ENCODE data around the gene URAD. TPM values are rescaled to one million over a fixed set of nuclear protein-coding genes. Genes with fewer than 3 reads are reported as not detected.
A peak's percentile ranks its signal among the peaks of the same experiment; 100 is the strongest.

The URAD gene
- total RNA-seq, 1 donor from 2014 or later = not detected

DNA sequence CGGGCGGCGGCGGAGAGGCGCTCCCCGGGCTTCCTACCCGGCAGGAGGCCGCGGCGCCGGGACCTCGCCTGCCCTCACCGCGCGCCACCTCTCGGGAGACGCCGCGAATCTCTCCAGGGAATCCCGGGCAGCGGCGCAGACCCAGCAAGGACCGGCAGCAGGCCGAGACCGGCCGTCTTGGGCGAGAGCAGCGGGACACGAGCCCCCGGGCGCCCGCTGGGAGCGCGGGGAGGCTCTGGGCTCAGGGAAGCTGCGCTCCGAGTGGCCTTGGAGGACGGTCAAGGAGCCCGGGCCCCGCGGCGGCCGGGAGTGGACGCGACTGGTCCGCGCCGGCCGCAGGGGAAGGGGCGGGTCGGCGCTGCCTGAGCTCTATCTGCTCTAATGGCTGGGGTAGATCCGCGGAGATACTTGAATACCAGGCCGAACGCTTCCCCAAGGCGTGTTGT is 34.1 kb downstream of the URAD start:
- ATAC-seq = peak; percentile 15

DNA sequence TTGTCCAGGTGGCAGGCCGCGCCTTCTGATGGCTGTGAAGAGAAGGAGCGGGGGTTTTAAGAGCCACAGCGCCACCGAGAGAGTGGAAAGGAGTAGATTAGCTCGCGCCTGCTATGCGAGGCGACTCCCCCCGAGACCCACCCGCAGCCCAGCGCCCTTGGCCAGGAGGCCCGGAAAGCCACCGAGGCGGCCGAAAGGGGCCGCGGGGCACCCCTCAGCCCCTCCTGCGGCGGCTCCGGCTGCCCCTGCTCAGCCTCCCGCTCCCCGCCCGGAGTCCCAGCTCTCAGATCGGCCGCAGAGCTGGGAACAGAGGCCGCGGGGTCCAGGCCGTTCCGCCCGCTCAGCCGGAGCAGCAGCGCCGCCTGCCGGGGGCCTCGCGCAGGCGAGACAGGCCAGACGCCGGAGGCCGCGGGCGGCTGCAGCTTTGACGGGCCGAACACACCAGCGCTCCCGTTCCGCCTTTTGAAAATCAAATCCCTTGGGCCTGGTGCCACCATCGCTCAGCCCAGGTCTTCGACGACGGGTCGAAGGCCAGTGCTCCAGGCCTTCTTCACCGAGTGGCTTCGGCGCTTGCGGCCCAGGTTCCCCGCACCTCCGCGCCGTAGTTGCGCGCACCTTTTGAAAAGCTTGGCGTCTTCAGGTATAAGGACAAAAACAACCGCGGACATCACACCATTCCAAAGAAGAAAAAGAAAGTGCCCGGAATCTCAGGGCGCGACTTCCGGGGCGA is 34.7 kb downstream of the URAD start:
- ATAC-seq = peak; percentile 87

DNA sequence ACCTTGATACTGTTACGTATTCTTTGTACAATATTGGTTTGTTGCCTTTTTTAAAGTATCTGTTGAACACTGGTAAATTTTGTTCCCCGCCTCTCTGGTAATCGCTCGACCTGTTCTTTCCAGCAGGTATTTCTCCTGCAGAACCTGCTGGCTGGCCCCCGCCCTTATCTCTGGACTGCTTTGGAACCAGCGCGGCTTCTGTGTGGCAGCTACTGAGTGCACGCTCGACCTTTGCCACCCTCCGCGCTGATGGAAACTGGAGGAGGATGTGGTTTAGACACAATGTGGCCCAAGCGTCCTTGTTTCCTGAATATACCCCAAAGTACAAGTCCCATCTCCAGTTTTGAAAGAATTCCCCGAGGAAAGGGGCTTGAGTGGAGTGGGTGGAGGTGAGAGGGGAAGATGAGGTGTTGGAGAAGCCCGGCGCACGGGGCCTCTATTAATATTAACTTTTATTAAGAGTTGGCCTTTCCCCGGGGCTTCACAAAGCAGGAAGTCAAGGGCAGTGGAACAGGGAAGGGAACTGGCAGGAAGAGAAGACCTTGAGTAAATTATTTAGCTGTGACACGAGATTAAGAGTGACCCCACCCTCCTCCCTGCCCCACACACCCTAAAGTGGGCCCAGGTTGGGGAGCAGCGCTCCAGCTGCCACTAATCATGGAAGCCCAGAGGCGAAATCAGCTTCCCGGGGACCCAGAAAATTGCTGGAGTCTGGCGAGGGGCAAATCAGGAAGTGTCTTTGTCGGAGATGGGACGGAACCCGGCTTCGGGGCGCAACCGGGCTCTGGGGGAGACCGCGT is 35.4 kb downstream of the URAD start:
- ATAC-seq = peak; percentile 13

DNA sequence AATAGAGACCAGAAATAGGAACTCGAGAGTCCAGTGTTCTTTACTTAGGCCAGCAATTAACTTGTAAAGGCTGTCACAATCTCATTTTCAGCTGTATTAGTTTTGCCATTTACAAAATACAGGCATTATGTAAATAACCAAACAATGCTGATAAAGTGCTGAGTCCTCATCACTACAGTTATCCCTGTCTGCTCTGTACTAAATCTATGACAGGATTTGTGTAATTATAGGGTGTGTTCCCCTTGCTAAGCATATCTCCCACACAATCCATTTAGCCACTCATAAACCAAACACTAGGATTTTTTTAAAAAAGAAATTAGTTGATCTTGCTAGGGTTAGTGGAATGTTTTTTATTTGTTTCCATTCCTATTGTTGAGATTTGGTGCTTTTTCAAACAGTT is 45.5 kb downstream of the URAD start:
- ATAC-seq = no peak

DNA sequence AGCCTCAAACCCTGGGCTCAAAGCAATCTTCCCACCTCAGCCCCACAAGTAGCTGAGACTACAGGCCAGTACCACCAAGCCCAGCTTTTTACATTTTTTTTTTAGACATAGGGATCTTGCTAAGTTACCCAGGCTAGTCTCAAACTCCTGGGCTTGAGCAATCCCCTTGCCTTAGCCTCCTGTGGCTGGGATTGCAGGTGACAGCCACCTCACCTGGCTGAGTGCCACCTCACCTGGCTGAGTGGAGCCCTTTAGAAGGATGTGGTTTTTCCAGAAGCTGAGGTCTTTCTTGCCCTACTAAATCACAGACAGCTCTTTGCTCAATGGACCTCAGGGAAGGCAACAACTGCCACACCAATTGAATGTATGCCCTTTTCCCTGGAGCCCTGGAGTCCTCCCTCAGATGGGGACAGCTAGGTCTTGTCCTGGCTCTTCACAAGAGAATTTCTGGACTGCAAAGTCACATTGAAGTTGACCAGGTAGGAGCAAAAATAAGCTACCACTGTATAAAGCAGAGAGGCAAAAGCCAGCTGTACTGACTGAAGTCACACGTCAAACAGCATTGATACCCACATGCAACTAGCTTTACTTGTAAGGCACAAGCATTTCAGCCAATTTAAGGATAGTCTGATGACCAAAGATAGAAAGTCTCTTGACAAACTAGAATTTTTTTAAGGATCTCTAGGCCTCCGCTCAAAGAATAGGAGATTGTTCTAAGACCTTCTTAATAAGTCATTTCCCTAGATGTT is 54.7 kb downstream of the URAD start:
- ATAC-seq = no peak

DNA sequence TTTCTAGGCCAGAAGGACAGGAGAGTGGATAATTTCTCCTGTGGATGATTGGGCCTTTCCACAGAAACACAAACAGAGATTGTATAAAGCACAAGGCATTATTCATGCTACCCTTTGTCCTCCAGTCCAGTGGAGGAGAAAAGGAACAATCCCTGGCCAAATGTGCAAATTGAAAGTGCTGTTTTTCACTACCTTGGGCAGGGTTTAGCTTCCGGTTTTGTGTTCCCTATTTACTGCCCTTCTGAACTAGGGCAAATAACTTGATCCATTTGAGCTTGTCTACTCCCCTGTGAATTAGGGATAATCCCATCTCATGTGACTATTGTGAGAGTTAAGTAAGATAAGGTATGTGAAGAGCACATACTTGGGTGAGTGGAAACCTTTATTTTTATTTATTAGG is 55.4 kb downstream of the URAD start:
- ATAC-seq = no peak

DNA sequence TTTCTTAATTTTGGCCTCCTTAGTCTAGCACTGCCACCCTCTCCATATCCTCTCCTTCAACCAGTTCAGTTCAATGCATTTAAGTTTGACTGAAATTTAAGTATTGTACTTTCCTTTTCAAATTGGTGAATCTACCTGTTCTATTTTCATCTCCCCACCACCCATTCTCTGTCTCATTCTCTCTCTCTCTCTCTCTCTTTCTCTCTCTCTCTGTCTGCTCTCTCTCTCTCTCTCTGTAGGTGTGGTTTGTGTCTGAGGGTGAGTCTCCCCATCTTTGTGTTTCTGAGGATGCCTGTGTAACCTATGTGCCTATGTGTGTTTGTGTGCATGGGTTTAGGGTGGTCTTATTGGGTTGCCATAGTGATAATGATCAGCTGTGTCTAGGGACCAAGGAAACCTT is 58.6 kb downstream of the URAD start:
- no peak for ATAC-seq

DNA sequence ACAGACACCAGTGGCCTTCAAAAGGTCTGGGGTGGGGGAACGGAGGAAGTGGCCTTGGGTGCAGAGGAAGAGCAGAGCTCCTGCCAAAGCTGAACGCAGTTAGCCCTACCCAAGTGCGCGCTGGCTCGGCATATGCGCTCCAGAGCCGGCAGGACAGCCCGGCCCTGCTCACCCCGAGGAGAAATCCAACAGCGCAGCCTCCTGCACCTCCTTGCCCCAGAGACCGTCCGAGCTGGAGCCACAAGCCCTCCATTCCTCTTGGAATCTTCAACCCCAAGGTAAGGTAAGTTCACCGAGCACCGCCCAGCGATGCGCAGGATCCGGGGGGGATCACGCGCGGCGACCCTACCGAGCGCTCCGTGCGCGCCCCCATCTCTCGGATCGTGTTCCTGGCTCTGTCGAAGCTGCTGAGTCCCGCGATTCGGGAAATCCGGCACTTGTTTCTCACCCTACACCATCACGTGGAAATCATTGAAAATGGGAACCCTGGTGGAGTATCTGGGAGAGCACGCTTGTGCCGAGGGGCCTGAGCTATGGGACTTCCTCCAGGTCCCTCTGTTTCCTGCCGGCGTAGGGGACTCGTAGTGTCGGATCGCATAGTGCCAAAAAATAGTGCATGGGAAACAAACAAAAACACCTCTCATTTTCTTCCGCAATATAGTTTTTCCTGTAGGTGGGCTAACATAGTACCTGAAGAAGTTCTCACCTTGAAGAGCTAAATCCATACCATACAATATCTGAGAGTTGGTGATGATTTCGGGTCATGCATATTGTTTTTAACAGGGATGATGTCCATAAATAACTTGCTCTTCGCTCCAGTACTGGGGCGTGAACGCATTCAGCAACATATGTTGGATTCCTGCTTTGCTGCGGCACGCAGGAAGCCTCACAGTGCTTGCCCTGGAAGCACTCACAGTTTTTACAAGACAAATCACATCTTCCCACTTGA is 59.4 kb downstream of the URAD start:
- no peak for ATAC-seq

DNA sequence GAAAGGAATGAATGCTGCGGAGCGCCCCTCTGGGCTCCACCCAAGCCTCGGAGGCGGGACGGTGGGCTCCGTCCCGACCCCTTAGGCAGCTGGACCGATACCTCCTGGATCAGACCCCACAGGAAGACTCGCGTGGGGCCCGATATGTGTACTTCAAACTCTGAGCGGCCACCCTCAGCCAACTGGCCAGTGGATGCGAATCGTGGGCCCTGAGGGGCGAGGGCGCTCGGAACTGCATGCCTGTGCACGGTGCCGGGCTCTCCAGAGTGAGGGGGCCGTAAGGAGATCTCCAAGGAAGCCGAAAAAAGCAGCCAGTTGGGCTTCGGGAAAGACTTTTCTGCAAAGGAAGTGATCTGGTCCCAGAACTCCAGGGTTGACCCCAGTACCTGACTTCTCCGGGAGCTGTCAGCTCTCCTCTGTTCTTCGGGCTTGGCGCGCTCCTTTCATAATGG is 60.1 kb downstream of the URAD start:
- ATAC-seq = no peak

Other genes starting within 250 kb of the URAD start
- not detected for gene GSX1, start 196.2 kb downstream of the URAD start, total RNA-seq
- not detected for gene PDX1, start 68.7 kb downstream of the URAD start, total RNA-seq
- not detected for gene CDX2, start 19.4 kb downstream of the URAD start, total RNA-seq
- gene FLT3, start 111.9 kb upstream of the URAD start, total RNA-seq = 0.12 TPM
- 18.5 TPM for gene PAN3, start 149.9 kb upstream of the URAD start, total RNA-seq